GM21529 (cell line): ENCODE measurements around the gene CASZ1.

Source experiments
- ATAC-seq: cut with Tn5 transposase; IDR thresholded peaks from one replicate; pipeline ENCODE4 v1.9.1; 2021; ENCODE audit not compliant: unreplicated experiment

Gene CASZ1

GRCh38 chr1:10659646-10660540, 136.6 kb downstream of the CASZ1 start:
- no peak for ATAC-seq

- no peak for ATAC-seq
Measured at GRCh38 chr1:10659218-10659617, 137.2 kb downstream of the CASZ1 start.

DNA sequence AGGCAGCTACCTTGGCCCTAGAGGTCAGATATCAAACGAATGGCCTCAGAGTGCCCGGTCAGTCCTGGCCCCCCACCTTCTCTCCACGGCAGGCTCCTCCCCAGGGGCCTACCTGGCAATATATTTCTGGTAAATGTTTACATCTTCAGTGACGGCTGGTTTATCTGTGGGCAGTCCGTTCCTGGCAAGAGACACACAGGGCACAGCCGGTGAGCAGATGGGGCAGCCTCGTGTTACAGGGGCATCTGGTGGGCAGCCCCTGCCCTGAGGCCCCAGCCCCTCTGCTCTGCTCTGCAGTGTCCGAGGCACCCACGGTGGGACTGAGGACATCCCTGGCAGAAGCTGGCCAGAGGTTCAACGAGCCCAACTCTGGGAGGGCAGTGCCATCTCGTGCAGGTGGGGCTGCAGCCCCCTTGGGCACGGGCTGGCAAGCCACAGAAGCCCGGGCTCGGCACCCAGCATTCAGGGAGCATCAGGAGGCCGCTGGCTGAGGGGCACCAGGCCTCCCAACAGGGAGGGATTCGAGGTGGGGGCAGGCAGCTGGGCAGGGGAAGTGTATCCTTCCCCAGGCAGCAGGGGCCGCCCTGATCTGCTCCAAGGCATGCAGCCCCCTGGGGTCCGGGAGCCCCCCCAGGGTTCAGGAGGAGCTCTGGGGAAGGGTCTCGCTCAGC, 137.9 kb downstream of the CASZ1 start:
- no peak for ATAC-seq

DNA sequence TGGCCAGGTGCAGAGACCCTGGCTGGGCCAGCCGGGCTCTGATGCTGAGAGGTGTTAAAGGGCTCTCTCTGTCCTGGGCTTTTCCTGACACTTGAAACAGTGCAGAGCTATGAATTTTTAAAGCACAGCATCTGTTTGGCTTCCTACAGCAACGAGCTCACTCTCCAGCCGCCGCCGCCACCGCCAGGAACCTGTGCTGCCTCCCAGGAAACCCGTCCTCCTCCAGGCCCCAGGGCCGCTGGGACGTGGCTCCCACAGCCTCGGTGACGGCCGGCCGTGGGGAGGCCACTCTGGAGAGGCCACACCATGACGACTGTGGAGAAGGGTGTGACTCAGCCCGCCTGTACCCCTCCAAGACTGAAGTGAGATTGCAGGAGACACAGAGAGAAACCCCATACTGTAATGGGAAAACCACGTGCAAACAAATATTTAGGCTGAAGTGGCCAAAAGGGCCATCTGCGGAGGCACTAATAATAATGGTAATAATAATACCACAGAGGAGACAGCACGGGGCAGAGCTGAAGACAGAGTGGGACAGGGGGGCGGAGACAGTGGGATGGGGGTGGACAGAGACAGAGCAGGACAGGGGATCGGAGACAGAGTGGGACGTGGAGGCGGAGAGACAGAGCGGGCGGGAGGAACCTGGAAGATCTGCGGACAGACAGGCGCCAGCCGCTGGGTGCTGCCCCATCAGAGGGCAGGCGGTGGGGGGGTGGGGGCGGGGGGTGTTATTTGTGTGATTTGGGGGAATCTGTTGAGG, 139.2 kb downstream of the CASZ1 start:
- ATAC-seq = no peak

- ATAC-seq = no peak
Measured at GRCh38 chr1:10656431-10656830, 140.0 kb downstream of the CASZ1 start.

GRCh38 chr1:10655002-10655401, 141.4 kb downstream of the CASZ1 start:
- ATAC-seq = no peak

DNA sequence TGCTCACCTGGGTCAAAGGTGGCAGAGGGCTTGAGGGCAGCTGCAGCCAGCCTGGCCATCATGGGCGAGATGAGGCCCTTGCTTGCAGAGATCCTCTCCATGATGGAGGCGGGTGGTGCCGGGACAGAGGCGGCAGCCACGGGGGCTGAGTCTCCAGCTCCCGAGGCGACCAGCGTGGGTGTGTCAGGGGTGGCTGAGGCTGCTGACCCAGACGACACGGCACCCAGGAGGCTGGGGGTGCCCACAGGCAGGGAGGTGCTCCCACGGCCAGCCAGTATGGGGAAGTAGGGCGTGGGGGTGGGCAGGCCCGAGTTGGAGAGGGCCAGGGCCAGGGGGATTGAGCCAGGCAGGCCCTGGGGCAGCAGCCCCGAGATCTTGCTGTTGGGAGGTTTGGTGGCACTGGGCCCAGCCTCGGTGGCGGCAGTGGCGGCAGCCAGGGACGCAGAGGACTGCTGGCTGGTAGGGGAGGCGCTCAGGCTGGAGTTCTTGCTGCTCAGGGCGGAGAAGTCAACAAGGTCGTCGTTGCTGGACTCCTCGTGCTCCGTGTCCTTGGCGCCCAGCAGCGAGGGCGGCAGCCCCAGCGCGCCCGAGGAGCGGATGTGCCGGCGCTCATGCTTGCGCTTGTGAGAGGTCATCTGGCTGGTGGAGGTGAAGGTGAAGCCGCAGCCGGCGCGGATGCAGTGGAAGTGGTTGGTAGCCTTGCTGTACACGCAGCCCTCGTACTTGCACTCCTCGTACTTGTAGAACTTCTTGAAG, 142.9 kb downstream of the CASZ1 start:
- ATAC-seq = no peak

DNA sequence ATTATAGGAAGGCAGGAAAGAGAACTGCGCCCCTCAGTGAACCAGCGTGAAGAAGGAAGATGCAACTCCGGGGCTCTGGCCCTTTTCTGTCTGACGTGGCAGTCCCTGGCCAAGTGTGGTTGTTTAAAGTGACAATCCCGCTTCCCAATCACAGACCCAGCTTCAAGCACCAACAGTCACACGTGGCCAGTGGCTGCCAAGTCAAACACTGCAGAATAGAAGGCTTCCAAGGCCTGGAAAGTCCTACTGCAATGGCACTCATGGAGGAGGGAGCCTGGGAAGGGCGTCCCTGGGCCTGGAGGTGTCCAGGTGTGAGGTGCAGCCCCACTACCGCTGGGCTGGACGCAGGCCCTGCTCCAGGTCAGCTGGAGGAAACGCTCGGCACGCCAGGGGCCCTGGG, 143.8 kb downstream of the CASZ1 start:
- ATAC-seq = no peak

DNA sequence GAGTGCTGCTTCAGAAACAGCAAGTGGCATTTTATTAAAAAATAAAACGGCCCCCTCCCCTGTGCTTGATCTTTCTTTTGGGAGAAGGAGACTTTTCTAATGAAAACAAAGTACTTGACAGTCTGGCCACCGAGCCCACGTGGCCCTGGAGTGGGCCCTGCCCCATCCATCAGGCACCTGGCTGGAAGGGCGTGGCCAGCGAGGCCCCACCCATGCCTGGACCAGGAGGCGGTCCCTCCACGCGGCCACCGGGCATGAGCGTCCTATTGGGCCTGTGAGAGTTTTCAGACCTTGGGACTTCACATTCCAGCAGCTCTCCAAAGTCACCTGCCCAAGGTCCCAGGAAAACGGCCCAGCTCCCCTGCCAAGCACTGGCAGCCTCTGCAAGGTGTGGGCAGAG, 144.7 kb downstream of the CASZ1 start:
- no peak for ATAC-seq

DNA sequence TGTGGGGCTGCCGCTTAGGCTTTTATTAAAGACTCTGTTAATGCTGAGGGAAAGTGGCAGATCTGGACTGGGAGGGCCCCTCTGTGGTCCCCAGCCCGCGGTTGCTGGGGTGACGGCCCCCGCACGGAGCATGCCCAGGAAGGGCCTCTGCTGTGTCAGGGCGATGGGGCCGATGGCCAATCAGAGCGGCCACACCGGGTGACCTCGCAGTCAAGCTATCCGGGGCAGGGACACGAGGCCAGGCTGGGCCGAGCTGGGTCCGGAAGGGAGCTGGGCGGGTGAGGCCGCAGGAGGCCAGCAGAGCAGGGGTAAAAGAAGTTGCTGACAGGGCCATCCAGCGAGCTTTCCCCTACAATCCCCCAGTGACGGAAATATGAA, 145.1 kb downstream of the CASZ1 start:
- ATAC-seq = no peak

DNA sequence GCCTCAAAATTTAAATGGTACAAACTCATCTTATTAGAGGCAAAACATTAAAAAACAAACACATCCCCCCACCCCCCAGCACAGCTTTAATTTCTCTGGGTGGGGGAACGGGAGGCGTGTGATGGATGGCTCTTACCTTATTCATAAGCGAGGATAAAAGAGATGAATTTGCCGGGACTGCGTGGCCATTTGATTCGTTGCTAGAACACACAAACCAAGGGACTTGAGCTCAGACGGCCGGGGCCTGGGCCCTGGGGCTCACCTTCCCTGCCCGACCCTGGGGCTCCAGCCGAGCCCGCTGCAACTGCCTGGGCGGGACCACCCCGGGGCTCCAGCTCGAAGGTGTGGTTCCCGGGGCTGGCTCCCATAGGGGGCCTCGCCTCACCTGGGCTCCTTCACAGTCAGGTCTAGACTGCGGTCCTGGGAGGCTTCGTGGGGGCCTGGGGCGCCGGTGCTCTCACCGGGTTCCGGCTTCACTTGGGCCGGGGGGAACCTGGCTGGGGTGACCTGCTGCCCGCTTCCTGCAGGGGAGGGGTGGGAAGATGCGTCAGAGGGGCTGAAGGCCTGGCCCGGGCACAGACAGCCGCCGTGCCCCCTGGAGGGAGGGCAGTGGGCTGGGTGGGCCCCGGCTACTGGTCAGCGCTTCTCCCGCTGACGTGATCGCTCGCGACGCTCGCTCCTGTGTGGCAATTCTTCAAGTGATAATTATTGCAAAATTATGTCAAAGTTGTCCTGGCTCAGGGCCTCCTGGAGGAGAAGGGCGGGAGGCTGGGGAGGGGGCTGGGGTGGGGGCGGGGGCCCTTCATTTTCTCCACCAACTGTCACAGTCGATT, 145.7 kb downstream of the CASZ1 start:
- no peak for ATAC-seq

DNA sequence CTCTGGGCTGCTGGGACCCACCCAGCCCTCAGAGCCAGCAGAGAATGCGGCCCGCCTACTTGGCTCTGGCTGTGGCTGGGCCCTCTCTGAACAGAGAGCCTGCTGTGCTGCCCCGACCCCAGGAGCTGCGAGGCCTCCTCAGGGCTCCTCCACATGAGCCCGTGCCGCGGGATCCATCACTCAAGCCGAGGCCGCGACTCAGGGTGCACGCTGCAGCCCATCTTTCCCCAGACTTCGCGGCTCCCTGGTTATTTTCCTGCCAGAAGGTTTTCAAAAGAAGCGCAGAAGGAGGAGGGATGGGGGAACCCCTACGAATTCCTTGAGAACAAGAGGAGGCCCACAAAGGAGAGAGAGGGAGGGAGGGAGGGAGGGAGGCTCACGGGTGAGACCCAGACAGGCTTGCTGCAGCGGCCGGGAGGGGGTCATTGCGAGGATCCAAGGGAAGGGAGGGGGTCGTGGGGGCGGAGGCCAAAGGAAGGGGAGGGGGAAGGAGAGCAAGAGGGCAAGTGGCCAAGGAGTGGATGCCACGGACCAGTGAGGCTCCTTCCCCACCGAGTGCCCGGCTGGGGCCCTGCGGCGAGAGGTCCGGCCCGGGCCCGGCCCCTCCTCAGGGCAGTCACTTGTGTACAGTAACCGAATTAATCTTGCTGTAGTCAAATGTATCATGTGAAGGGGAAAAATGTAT, 146.8 kb downstream of the CASZ1 start:
- ATAC-seq = no peak

DNA sequence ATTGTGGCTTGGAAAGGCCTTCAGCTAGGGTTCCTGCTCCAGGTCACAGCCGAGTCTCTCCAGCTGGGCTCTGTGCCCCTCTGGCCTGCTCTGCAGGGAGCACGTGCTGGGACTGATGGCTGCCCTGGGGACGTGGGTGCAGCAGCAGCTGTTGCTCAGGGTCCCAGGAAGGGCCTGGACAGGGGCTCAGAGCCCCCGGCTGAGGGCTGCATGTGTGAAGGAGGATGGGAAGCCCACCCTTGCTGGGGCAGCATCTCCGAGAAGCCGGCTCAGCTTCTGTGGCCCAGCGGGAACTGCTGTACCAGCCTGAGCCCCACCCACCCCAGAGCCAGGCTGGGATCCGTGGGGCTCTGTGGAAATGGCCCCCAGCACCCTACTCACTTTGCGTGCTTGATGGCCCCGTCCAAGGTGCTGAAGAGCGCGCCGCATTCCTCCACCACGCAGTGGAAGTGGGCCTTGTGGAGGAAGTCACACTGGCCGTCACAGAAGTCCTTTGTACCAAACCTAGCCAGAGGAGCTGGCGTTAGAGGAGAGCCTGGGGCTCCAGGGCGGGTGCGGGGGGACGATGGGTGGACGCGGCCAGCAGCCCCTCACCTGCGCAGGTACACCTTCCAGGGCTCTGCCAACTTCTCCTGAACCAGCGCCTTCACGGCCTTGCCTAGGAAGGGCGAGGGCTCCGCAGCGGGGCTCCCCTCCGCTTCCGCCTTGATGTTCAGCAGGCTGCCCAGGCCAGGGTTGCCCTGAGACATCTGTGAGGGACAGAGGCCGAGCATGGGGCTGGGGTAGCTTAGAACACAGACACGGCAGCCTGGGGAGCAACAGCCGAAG, 147.5 kb downstream of the CASZ1 start:
- no peak for ATAC-seq

DNA sequence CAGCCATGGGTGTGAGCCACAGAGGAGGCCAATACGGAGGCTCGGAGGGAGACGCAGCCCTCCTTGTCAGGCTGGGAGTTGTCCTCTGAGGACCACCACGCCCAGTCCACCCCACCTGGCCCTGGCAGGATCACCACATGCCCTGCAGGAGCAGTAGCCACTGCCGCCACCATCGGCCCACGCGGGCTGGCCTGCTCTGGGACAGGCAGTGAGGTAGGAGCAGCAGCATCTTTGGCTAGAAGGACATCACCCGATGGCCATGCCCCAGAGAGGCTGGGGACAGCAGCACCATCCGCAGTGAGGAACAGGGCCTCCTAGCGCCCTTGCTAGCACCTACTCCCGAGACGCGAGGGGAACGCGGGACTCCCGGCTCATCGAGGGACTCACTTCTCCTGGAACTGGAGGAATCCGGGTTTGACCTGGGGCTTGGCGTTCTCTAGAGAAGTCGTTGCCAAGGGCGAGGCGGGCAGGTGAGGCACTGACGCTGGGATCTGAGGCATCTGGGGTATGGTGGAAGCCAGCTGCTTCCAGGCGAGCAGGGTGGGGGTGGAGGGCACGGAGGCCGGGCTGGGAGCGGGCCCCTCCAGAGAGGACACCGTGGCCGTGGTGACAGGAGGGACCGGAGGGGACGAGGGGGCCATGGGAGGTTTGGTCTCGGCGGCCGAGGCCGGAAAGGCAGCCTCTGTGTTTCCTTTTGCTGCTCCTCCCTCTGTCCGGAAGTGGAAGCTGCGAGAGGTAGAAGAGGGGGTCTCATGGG, 148.9 kb downstream of the CASZ1 start:
- ATAC-seq = no peak

DNA sequence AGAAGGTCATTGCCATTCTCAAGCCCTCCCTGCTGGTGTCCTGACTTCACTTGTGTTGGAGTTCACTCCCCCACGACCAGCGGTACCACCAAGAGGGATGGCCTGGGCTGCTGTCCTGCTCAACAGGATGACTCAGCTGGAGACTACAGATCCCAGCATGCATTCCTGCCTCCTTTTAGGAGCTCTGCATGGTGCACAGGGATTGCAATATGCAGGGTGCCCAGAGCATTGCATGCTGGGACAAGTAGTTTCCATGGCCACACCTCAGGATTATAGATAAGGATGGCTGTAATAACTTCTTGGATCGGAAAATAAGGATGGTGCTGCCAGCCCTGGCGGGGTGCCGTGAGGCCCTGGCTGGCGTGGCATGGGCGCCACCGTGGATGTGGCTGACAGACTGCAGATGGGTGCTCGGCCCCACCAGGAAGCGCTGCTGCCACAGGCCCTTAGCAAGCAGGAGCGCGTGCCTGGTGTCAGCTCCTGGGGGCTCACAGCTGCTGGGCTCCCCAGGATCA, 150.0 kb downstream of the CASZ1 start:
- no peak for ATAC-seq

DNA sequence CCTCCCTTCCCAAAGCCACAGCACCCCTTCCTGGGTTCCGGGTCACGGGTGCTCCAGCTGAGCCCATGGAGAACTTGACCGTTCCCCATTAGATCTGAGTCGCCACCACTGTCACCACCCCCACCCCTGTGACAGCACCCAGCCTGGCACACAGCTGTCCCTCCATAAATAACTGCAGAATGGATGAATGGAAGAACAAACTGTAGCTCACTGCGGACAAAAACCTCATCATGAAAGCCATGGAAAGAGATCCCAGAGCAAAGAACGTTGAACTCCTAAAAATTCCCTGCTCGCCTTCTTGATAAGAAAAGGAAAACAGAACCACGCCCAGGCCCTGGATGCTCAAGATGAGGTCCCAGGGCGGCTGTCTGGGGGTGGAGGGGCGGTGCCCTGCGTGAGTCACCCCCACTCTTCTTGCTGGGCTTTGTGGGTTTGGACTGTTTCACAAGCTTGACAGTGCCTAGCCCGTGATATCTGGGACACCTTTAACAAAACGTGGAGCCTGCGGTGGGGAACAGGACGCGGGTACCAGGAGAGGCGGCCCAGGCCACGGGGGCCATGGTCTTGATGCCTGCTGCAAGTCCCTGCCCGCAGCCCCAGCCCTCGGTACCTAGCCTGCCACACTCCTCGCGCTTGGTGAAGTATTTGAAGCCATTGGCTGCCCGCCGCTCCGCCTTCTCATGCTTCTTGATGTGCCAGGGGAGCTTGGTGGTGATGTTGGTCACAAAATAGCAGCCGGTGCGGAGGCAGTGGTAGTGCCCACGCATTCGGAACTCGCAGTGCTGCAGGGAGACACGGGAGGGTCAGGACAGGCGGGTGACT, 151.9 kb downstream of the CASZ1 start:
- ATAC-seq = no peak
